T-helper 2 cell treated with Interferon-gamma antibody and Interleukin-4, amounts not matched to agents 5 μg/mL and 100 μg/mL, for 36 hours (primary cell): ENCODE measurements around the gene CCN6.
"Not testable (repeated sequence)": the region's sequence is repeated elsewhere in the genome, so short reads cannot be mapped to it uniquely, and the experiment has no call there.

Experiments
- DNase-seq: peaks from one replicate; pipeline ENCODE4 v3.0.0; 2021; ENCODE audit warnings: low spot score
- H3K27ac Mint-ChIP-seq: one replicate; pipeline ENCODE4 v1.8.0; 2021; ENCODE audit warnings: mild to moderate bottlenecking, mixed read lengths
- H3K27me3 Mint-ChIP-seq: one replicate; pipeline ENCODE4 v1.8.0; 2021; ENCODE audit warnings: low read depth, mixed read lengths
- H3K36me3 Mint-ChIP-seq: one replicate; pipeline ENCODE4 v1.8.0; 2021; ENCODE audit warnings: low read depth, mixed read lengths
- H3K4me1 Mint-ChIP-seq: one replicate; pipeline ENCODE4 v1.8.0; 2021; ENCODE audit warnings: low read depth, mixed read lengths
- H3K4me3 Mint-ChIP-seq: one replicate; pipeline ENCODE4 v1.8.0; 2022; ENCODE audit warnings: mild to moderate bottlenecking, moderate library complexity, mixed read lengths
- H3K9me3 Mint-ChIP-seq: one replicate; pipeline ENCODE4 v1.8.0; 2021; ENCODE audit warnings: mixed read lengths

CCN6 gene

GRCh38 chr6:112087916-112088315 lies 34.0 kb downstream of the CCN6 start:
- Mint-ChIP-seq H3K36me3 (peaks cover 6% of the 10 kb centered on the region), H3K9me3 (no peaks in the 10 kb centered on the region), H3K27ac (no peak overlapping the region), H3K27me3 (peaks cover 34% of the 10 kb centered on the region), H3K4me1 (peaks cover 6% of the 10 kb centered on the region), H3K4me3 (no peak overlapping the region)
- no peak for DNase-seq

GRCh38 chr6:112096901-112097300 lies 43.0 kb downstream of the CCN6 start:
- no peaks in the 10 kb centered on the region for H3K4me1 Mint-ChIP-seq
- no peak for DNase-seq
- H3K27me3 Mint-ChIP-seq = peaks cover 30% of the 10 kb centered on the region
- no peaks in the 10 kb centered on the region for H3K36me3 Mint-ChIP-seq
- H3K27ac Mint-ChIP-seq = no peak overlapping the region
- no peaks in the 10 kb centered on the region for H3K9me3 Mint-ChIP-seq
- H3K4me3 Mint-ChIP-seq = no peak overlapping the region

DNA sequence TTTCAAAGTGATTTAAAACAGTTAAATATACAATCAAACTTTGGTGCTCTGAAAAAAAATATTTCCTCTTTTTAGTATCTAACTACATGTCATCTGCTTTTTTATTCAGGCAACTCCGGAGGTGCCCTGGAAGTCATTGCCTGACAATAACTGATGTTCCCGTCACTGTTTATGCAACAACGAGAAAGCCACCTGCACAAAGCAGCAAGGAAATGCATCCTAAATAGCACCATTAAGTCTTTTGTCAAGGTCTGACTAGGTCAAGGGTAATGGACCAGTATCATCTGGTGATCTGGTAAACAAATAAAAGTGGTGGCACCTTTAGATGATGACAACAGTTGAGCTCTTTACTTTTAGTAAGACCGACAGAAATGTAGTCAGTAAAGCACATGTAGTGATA lies 46.7 kb downstream of the CCN6 start:
- Mint-ChIP-seq H3K36me3 (no peaks in the 10 kb centered on the region), H3K27ac (no peak overlapping the region), H3K4me3 (no peak overlapping the region), H3K4me1 (no peaks in the 10 kb centered on the region), H3K9me3 (no peaks in the 10 kb centered on the region), H3K27me3 (peaks cover 15% of the 10 kb centered on the region)
- DNase-seq = no peak

DNA sequence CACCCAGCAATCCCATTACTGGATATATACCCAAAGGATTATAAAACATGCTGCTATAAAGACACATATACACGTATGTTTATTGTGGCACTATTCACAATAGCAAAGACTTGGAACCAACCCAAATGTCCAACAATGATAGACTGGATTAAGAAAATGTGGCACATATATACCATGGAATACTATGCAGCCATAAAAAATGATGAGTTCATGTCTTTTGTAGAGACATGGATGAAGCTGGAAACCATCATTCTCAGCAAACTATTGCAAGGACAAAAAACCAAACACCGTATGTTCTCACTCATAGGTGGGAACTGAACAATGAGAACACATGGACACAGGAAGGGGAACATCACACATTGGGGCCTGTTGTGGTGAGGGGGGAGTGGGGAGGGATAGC lies 52.1 kb downstream of the CCN6 start:
- not testable (repeated sequence) for H3K4me3 Mint-ChIP-seq, H3K4me1 Mint-ChIP-seq, DNase-seq, H3K9me3 Mint-ChIP-seq, H3K36me3 Mint-ChIP-seq, H3K27ac Mint-ChIP-seq
- H3K27me3 Mint-ChIP-seq = peaks cover 17% of the 10 kb centered on the region

DNA sequence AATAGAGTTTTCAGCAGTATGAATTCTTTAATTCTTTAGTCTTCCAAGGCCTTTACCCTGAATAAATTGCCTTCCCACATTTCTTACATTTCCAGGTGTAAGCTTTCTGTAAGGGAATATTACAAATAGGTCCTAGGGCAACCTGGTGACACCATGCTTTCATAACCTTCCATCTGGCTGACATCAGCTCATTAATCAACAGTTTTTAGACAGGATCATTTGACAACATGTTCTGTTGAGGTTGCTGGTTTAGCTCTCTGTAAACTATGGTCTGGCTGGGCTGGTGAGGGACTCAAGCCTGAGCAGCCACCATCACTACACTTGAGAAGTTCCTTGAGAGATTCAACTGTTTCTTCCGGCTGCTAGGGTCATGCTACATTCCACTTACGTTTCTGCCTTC lies 52.7 kb downstream of the CCN6 start:
- peaks cover 17% of the 10 kb centered on the region for H3K27me3 Mint-ChIP-seq
- H3K36me3 Mint-ChIP-seq = no peaks in the 10 kb centered on the region
- H3K9me3 Mint-ChIP-seq = no peaks in the 10 kb centered on the region
- H3K27ac Mint-ChIP-seq = no peak overlapping the region
- DNase-seq = no peak
- no peak overlapping the region for H3K4me3 Mint-ChIP-seq
- H3K4me1 Mint-ChIP-seq = no peaks in the 10 kb centered on the region

GRCh38 chr6:112109262-112109661 lies 55.4 kb downstream of the CCN6 start:
- Mint-ChIP-seq H3K4me3 (no peak overlapping the region), H3K4me1 (no peaks in the 10 kb centered on the region), H3K27me3 (peaks cover 20% of the 10 kb centered on the region), H3K27ac (no peak overlapping the region), H3K9me3 (no peaks in the 10 kb centered on the region), H3K36me3 (no peaks in the 10 kb centered on the region)
- DNase-seq = no peak

GRCh38 chr6:112113431-112113830 lies 59.5 kb downstream of the CCN6 start:
- no peaks in the 10 kb centered on the region for H3K36me3 Mint-ChIP-seq
- no peaks in the 10 kb centered on the region for H3K9me3 Mint-ChIP-seq
- H3K4me1 Mint-ChIP-seq = peaks cover 16% of the 10 kb centered on the region
- H3K27me3 Mint-ChIP-seq = peaks cover 18% of the 10 kb centered on the region
- H3K4me3 Mint-ChIP-seq = no peak overlapping the region
- H3K27ac Mint-ChIP-seq = no peak overlapping the region
- DNase-seq = no peak

DNA sequence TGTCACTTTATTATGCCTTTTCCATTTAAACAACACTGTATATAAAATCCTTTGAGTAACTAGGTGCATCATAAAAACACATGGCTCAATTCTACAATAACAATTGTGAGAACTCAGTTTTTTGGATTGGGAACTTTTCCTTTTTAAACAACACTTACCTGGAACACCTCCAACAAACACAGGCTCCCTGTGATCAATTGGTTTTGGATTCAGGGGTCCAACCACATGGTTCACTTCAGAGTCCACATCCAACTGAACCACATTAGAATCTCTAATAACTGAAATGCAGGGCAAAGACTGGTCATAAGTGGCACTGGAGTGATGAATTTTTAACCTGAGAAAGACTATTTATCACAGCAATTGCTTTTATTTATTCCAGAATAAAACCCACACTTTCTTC lies 60.0 kb downstream of the CCN6 start:
- H3K9me3 Mint-ChIP-seq = no peaks in the 10 kb centered on the region
- H3K36me3 Mint-ChIP-seq = no peaks in the 10 kb centered on the region
- no peak overlapping the region for H3K27ac Mint-ChIP-seq
- H3K27me3 Mint-ChIP-seq = peaks cover 18% of the 10 kb centered on the region
- no peak overlapping the region for H3K4me3 Mint-ChIP-seq
- DNase-seq = no peak
- peaks cover 16% of the 10 kb centered on the region for H3K4me1 Mint-ChIP-seq

- Mint-ChIP-seq H3K27me3 (peaks cover 12% of the 10 kb centered on the region), H3K27ac (no peak overlapping the region), H3K4me1 (peaks cover 16% of the 10 kb centered on the region), H3K9me3 (no peaks in the 10 kb centered on the region), H3K36me3 (no peaks in the 10 kb centered on the region), H3K4me3 (no peak overlapping the region)
- DNase-seq = no peak
These were observed 60.8 kb downstream of the CCN6 start for GRCh38 chr6:112114577-112115223.

DNA sequence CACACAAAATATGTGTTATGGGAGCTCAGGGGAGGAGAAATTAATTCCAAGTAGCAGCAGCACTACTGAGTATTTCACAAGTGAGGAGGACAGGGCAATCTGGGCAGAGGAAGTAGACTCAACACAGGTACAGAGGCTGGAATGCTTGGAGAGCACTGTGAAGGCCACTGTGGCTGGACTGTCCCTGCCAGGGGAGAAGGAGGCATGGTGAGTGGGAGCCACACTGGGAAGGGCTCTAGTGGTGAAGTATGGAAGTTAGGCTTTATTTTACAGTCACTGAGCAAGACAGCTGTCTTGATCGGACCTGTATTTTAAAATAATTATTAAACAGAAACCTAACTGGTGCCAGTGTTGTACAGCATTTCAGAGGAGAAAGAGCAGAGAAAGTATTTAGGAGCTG lies 62.3 kb downstream of the CCN6 start:
- Mint-ChIP-seq H3K4me1 (peaks cover 16% of the 10 kb centered on the region), H3K27ac (no peak overlapping the region), H3K27me3 (peaks cover 11% of the 10 kb centered on the region), H3K36me3 (no peaks in the 10 kb centered on the region), H3K9me3 (no peaks in the 10 kb centered on the region), H3K4me3 (no peak overlapping the region)
- DNase-seq = no peak

DNA sequence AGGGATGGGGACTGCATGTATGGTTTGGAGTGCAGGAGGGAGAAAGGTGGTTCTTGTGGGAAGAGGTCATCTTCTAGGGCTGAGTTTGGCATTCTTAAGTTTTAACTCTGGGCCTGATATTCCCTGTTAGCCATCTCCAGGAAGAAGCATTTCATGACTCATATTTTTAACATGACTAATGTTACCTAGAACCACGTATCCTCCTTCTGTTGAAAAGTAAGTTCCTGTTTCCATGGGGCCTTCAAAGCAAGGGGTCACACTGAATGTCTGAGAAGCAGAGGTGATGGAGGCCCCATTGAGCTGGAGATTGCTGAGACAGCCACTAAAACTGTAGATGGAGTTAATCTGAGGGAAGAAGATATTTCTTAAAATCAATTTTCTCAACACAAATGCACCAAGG lies 63.6 kb downstream of the CCN6 start:
- H3K27me3 Mint-ChIP-seq = peaks cover 9% of the 10 kb centered on the region
- H3K4me3 Mint-ChIP-seq = no peak overlapping the region
- H3K4me1 Mint-ChIP-seq = peaks cover 16% of the 10 kb centered on the region
- no peak for DNase-seq
- H3K36me3 Mint-ChIP-seq = no peaks in the 10 kb centered on the region
- H3K9me3 Mint-ChIP-seq = no peaks in the 10 kb centered on the region
- H3K27ac Mint-ChIP-seq = peak overlapping the region; percentile 65

GRCh38 chr6:112118034-112118433 lies 64.1 kb downstream of the CCN6 start:
- no peak for DNase-seq
- Mint-ChIP-seq H3K36me3 (no peaks in the 10 kb centered on the region), H3K27me3 (peaks cover 9% of the 10 kb centered on the region)

More at GRCh38 chr6:112118034-112118433, 64.1 kb downstream of the CCN6 start:
- Mint-ChIP-seq H3K9me3 (no peaks in the 10 kb centered on the region), H3K4me3 (no peak overlapping the region), H3K4me1 (peaks cover 16% of the 10 kb centered on the region), H3K27ac (no peak overlapping the region)
